BE2C (cell line): ENCODE measurements around the gene KLC1.

ENCODE experiments used
- DNase-seq: peaks from one replicate; pipeline ENCODE4 v3.0.0-alpha.2; 2020
- H3K27me3 ChIP-seq: fragments of 250-450 bp; sonication (Bioruptor Pico); 2 replicates; pipeline ENCODE4 v1.5.1; 2020; ENCODE audit warnings: mild to moderate bottlenecking
- H3K36me3 ChIP-seq: fragments of 250-450 bp; sonication (Bioruptor Pico); 2 replicates; pipeline ENCODE4 v1.5.1; 2020; ENCODE audit warnings: mild to moderate bottlenecking
- H3K4me1 ChIP-seq: fragments of 250-450 bp; sonication (Bioruptor Pico); 2 replicates; pipeline ENCODE4 v1.5.1; 2020
- H3K4me3 ChIP-seq: 2 replicates; pipeline ENCODE4 v1.5.1; 2011; ENCODE audit warnings: low read depth, low read length
- H3K9me3 ChIP-seq: fragments of 250-450 bp; sonication (Bioruptor Pico); 2 replicates; pipeline ENCODE4 v1.5.1; 2020
- CTCF ChIP-seq: IDR thresholded peaks from 2 replicates; pipeline ENCODE4 v1.5.1; 2012; ENCODE audit warnings: mild to moderate bottlenecking, low read depth, low read length

The KLC1 gene

GRCh38 chr14:103653805-103654204, 24.8 kb downstream of the KLC1 start:
- Histone ChIP-seq H3K36me3 (peaks cover 56% of the 10 kb centered on the region), H3K4me3 (no peak overlapping the region), H3K4me1 (no peaks in the 10 kb centered on the region; the same call in 1 of the 2 replicates), H3K27me3 (no peaks in the 10 kb centered on the region), H3K9me3 (no peaks in the 10 kb centered on the region)
- no peak for DNase-seq
- TF ChIP-seq CTCF: no peak

GRCh38 chr14:103654619-103655018, 25.6 kb downstream of the KLC1 start:
- TF ChIP-seq CTCF: no peak
- H3K36me3 ChIP-seq: peaks cover 64% of the 10 kb centered on the region
- no peaks in the 10 kb centered on the region; the same call in 1 of the 2 replicates for H3K4me1 ChIP-seq

DNA sequence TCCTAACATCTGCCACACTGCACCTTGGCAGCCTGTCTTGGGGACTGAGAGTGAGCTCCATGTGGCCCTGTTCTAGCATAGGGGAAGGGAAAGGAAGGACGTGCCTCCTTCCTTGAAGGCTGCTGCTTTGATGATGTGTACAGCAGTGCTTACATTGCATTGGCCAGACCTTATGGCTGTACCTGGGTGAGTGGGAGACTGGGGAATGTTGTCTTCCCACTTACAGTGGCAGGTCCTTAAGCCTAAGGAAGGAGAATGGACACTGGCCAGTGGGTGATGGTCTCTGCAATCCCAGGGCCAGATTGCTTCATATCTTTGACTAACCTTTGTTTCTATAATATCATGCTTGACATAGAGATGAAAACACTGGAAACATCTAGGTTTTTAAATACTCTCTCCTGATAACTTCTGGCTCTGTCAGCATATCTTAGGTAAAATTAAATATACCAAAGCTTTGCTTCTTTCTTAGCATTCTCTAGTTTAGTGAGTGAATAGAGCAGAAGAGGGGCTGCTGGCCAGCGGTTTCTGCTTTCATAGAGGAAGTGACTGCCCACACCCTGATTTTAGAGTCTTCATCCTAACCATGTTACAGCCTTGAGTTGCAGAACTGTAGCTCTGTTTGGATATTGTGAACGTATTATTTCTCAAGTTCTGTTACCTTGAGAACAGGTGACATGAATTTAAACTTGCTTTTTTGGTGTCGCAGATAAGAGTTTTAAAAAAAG, 27.2 kb downstream of the KLC1 start:
- H3K4me1 ChIP-seq: no peaks in the 10 kb centered on the region; the same call in 1 of the 2 replicates
- H3K27me3 ChIP-seq: no peaks in the 10 kb centered on the region
- H3K36me3 ChIP-seq: peaks cover 80% of the 10 kb centered on the region
- no peaks in the 10 kb centered on the region for H3K9me3 ChIP-seq
- no peak for DNase-seq
- no peak for TF ChIP-seq CTCF
- no peak overlapping the region for H3K4me3 ChIP-seq

More at GRCh38 chr14:103654619-103655018, 25.6 kb downstream of the KLC1 start:
- DNase-seq: no peak
- Histone ChIP-seq H3K9me3 (no peaks in the 10 kb centered on the region), H3K4me3 (no peak overlapping the region), H3K27me3 (no peaks in the 10 kb centered on the region)

GRCh38 chr14:103656756-103657133, 27.7 kb downstream of the KLC1 start:
- Histone ChIP-seq H3K27me3 (no peaks in the 10 kb centered on the region), H3K4me1 (no peaks in the 10 kb centered on the region; the same call in 1 of the 2 replicates), H3K9me3 (no peaks in the 10 kb centered on the region), H3K36me3 (peaks cover 85% of the 10 kb centered on the region), H3K4me3 (no peak overlapping the region)
- no peak for TF ChIP-seq CTCF
- DNase-seq: no peak

GRCh38 chr14:103657471-103657870, 28.5 kb downstream of the KLC1 start:
- no peak overlapping the region for H3K4me3 ChIP-seq
- H3K9me3 ChIP-seq: no peaks in the 10 kb centered on the region
- no peak for DNase-seq
- no peak for TF ChIP-seq CTCF
- no peaks in the 10 kb centered on the region for H3K27me3 ChIP-seq
- H3K36me3 ChIP-seq: peaks cover 92% of the 10 kb centered on the region
- no peaks in the 10 kb centered on the region; the same call in 1 of the 2 replicates for H3K4me1 ChIP-seq

DNA sequence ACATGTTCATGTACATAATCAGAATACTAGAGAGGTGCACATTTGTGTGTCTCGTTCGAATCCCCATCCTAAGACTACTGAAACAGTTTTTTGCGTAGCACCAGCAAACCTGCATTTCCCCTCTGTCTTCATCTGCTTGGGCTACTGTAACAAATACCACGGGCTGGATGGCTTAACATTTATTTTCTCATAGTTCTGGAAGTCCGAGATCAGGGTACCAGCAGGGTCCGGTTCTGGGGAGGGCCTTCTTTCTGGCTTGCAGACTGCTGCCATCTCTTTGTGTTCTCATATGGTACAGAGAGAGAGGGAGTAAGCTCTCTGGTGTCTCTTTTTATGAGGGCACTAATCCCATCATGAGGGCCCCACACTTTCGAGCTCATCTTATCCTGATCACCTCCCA, 30.6 kb downstream of the KLC1 start:
- H3K36me3 ChIP-seq: peaks cover 95% of the 10 kb centered on the region

More for the DNA sequence above, 30.6 kb downstream of the KLC1 start:
- no peak overlapping the region for H3K4me3 ChIP-seq
- no peaks in the 10 kb centered on the region; the same call in 1 of the 2 replicates for H3K4me1 ChIP-seq
- no peak for DNase-seq
- no peaks in the 10 kb centered on the region for H3K27me3 ChIP-seq
- no peak for TF ChIP-seq CTCF
- H3K9me3 ChIP-seq: no peaks in the 10 kb centered on the region
